ENCODE measurements around the gene GMPPA.

GRCh38 chr2:219491278-219491963 is 7.3 kb upstream of the GMPPA start:
- TF ChIP-seq GATA2 (IDR thresholded peaks at IDR 0.05; ENCODE audit: low read depth, low read length) (no peak), GATA3 (IDR thresholded peaks at IDR 0.05; ENCODE audit: low read depth, low read length) (no peak)

Measured in SH-SY5Y (cell line).